GM12891 (cell line): ENCODE results near the gene CMIP.

Experiments used
- PAX5 ChIP-seq: IDR thresholded peaks from 2 replicates; pipeline ENCODE4 v1.6.1; 2011; ENCODE audit warnings: low read length, moderate library complexity, mild to moderate bottlenecking; ENCODE audit not compliant: insufficient read depth, severe bottlenecking
- POLR2A ChIP-seq: IDR thresholded peaks from 2 replicates; pipeline ENCODE4 v1.6.1; 2011; ENCODE audit warnings: low read depth, low read length, control low read depth
- POLR2AphosphoS5 ChIP-seq: IDR thresholded peaks from 2 replicates; pipeline ENCODE4 v1.6.1; 2011; ENCODE audit warnings: low read depth, low read length, control low read depth
- SPI1 ChIP-seq: IDR thresholded peaks from 2 replicates; pipeline ENCODE4 v1.6.1; 2011; ENCODE audit warnings: low read depth, low read length, control low read depth
- TAF1 ChIP-seq: IDR thresholded peaks from 2 replicates; pipeline ENCODE4 v1.6.1; 2011; ENCODE audit warnings: low read depth, low read length, control low read depth

DNA sequence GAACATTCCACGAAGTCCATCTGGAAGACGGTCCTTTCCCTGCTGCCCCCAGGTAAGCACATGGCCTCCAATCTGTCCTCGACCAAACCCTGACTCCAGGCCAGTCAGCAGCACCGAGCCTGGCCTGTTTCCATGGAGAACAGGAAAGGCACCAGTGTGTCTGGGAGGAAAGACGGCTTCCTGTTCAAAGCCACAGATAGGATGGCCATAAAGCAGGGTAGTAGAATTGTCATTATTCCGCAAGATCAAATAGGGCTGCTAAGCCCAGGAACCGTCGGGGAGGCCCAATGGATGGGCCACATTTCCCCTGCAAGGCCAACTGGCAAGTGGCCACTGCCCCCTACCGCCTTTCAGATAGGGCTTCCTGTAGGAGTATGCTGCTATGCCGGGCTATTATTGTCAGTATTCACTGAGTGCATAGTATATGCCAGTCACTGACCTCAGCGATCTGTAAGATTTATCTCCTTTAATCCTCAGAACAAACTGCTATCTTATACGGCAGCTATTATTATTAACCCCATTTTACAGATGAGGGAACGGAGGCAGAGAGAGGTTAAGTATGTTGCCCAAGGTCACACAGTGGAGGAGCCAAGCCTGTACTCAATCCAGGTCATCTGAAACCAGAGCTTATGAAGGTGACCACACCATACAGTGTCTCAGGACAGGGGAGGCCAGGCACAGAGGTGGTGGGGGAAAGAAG, 311.5 kb downstream of the CMIP start:
- TF ChIP-seq TAF1 = no peak
- TF ChIP-seq POLR2A = no peak
- no peak for TF ChIP-seq POLR2AphosphoS5
- TF ChIP-seq SPI1 = no peak
- TF ChIP-seq PAX5 = no peak
